Peyer's patch (tissue), 4 donors: ENCODE measurements around the gene PLCB2. TPM values are rescaled to one million over a fixed set of nuclear protein-coding genes. Genes with fewer than 3 reads are reported as not detected.
A peak's percentile ranks its signal among the peaks of the same experiment; 100 is the strongest.

ENCODE experiments used
- DNase-seq, 3 donors: peaks; one replicate each; pipeline ENCODE4 v3.0.0-alpha.2; 2017 to 2019
- H3K27ac ChIP-seq, 4 donors: fragments of 200-600 bp; sonication (generic); one replicate each; pipeline ENCODE4 v1.5.1; 2016 to 2019
- H3K27me3 ChIP-seq, 2 donors: fragments of 200-600 bp; sonication (generic); one replicate each; pipeline ENCODE4 v1.5.1; 2019
- H3K36me3 ChIP-seq, 3 donors: fragments of 200-600 bp; sonication (generic); one replicate each; pipeline ENCODE4 v1.5.1; 2016 to 2019
- H3K4me1 ChIP-seq, 4 donors: fragments of 200-600 bp; sonication (generic); one replicate each; pipeline ENCODE4 v1.5.1; 2016 to 2019
- H3K4me3 ChIP-seq, 4 donors: fragments of 200-600 bp; sonication (generic); 1 replicate in 3 of 4; 2 replicates in 1 of 4; pipeline ENCODE4 v1.5.1; 2016 to 2019; ENCODE audit warnings: mild to moderate bottlenecking in 1 of 4
- H3K9me3 ChIP-seq, 4 donors: fragments of 200-600 bp; sonication (generic); one replicate each; pipeline ENCODE4 v1.5.1; 2016 to 2019; ENCODE audit warnings: mild to moderate bottlenecking in 1 of 4
- CTCF ChIP-seq, 6 experiments: fragments of 450-650 bp in 4 of 6; fragments of 200-600 bp in 2 of 6; sonication (generic) in 1 of 6; IDR thresholded peaks; one replicate each; pipeline ENCODE4 v1.5.1; 2017 to 2019; ENCODE audit warnings: antibody characterized with exemption in 6 of 6, mild to moderate bottlenecking in 3 of 6, moderate library complexity in 1 of 6
- POLR2A ChIP-seq, 2 donors: fragments of 450-650 bp; IDR thresholded peaks; one replicate each; pipeline ENCODE4 v1.5.1; 2017; ENCODE audit warnings: antibody characterized with exemption in 2 of 2, mild to moderate bottlenecking in 2 of 2, moderate library complexity in 2 of 2
- total RNA-seq, 4 donors: library from RNA; depleted of rRNA; stranded (reverse); fragments of >200 nt; gene quantifications; one replicate each; pipeline ENCODE4 v1.1.0, GENCODE V29; 2016

The PLCB2 gene
- total RNA-seq, 4 donors from 2014 or later: 12.3 to 101 (median 15.7) TPM

GRCh38 chr15:40242601-40243000 lies 65.1 kb downstream of the PLCB2 start:
- Histone ChIP-seq H3K9me3 (no peaks in the 10 kb centered on the region), H3K4me3 (no peak overlapping the region), H3K4me1 (peaks cover 0 to 9% (median 4%) of the 10 kb centered on the region in 4 donors), H3K36me3 (no peaks in the 10 kb centered on the region), H3K27ac (no peak overlapping the region), H3K27me3 (no peaks in the 10 kb centered on the region)
- no peak for TF ChIP-seq CTCF (IDR thresholded peaks at IDR 0.05)
- TF ChIP-seq POLR2A (IDR thresholded peaks at IDR 0.05): no peak
- DNase-seq: peak in 2 of 3 donors; percentile 24 to 41

- Histone ChIP-seq H3K4me3 (no peak overlapping the region), H3K27ac (no peak overlapping the region), H3K27me3 (no peaks in the 10 kb centered on the region), H3K36me3 (no peaks in the 10 kb centered on the region), H3K9me3 (no peaks in the 10 kb centered on the region), H3K4me1 (peaks cover 0 to 9% (median 4%) of the 10 kb centered on the region in 4 donors)
- no peak for TF ChIP-seq POLR2A (IDR thresholded peaks at IDR 0.05)
- TF ChIP-seq CTCF (IDR thresholded peaks at IDR 0.05): no peak
- peak in 2 of 3 donors; percentile 40 to 41 for DNase-seq
Measured at GRCh38 chr15:40242213-40242599, 65.5 kb downstream of the PLCB2 start.

GRCh38 chr15:40241269-40242212 lies 66.2 kb downstream of the PLCB2 start:
- Histone ChIP-seq H3K27ac (no peak overlapping the region), H3K4me3 (no peak overlapping the region), H3K36me3 (no peaks in the 10 kb centered on the region), H3K9me3 (no peaks in the 10 kb centered on the region), H3K4me1 (peaks cover 0 to 9% (median 4%) of the 10 kb centered on the region in 4 donors), H3K27me3 (no peaks in the 10 kb centered on the region)
- TF ChIP-seq POLR2A (IDR thresholded peaks at IDR 0.05) (no peak), CTCF (IDR thresholded peaks at IDR 0.05) (no peak)
- DNase-seq: peak; percentile 8 to 43 (median 36)

GRCh38 chr15:40240619-40241221 lies 67.0 kb downstream of the PLCB2 start:
- H3K27ac ChIP-seq: no peak overlapping the region
- no peaks in the 10 kb centered on the region for H3K36me3 ChIP-seq
- no peaks in the 10 kb centered on the region for H3K27me3 ChIP-seq
- TF ChIP-seq POLR2A (IDR thresholded peaks at IDR 0.05) (no peak), CTCF (IDR thresholded peaks at IDR 0.05) (no peak)
- peak in 2 of 3 donors; percentile 13 to 42 for DNase-seq
- H3K4me1 ChIP-seq: peaks cover 0 to 9% (median 4%) of the 10 kb centered on the region in 4 donors
- no peak overlapping the region for H3K4me3 ChIP-seq
- H3K9me3 ChIP-seq: no peaks in the 10 kb centered on the region

- H3K4me1 ChIP-seq: peaks cover 0 to 9% (median 4%) of the 10 kb centered on the region in 4 donors
- TF ChIP-seq CTCF (IDR thresholded peaks at IDR 0.05) (no peak), POLR2A (IDR thresholded peaks at IDR 0.05) (no peak)
- H3K9me3 ChIP-seq: no peaks in the 10 kb centered on the region
- H3K27me3 ChIP-seq: no peaks in the 10 kb centered on the region
- no peaks in the 10 kb centered on the region for H3K36me3 ChIP-seq
- no peak overlapping the region for H3K4me3 ChIP-seq
- DNase-seq: peak; percentile 8 to 42 (median 38)
- no peak overlapping the region for H3K27ac ChIP-seq
Measured at GRCh38 chr15:40239693-40240618, 67.8 kb downstream of the PLCB2 start.
